Uterus (tissue), 4 donors: ENCODE results near the gene KCNN3. TPM values are rescaled to one million over a fixed set of nuclear protein-coding genes. Genes with fewer than 3 reads are reported as not detected.

Experiments used
- DNase-seq, 2 donors: peaks; one replicate each; pipeline ENCODE4 v3.0.0-alpha.2; 2019 to 2020
- H3K27ac ChIP-seq, 2 donors: fragments of 200-600 bp; sonication (generic); 1 replicate in 1 of 2; 2 replicates in 1 of 2; pipeline ENCODE4 v1.5.1; 2016 to 2018
- H3K27me3 ChIP-seq, 2 donors: fragments of 200-600 bp; sonication (generic); one replicate each; pipeline ENCODE4 v1.5.1; 2018 to 2019; ENCODE audit warnings: control low read depth in 1 of 2
- H3K36me3 ChIP-seq, 2 donors: fragments of 200-600 bp; sonication (generic); one replicate each; pipeline ENCODE4 v1.5.1; 2019; ENCODE audit warnings: control low read depth in 1 of 2
- H3K4me1 ChIP-seq, 2 donors: fragments of 200-600 bp; sonication (generic); one replicate each; pipeline ENCODE4 v1.5.1; 2018 to 2019; ENCODE audit warnings: control low read depth in 1 of 2
- H3K4me3 ChIP-seq, 2 donors: fragments of 200-600 bp; sonication (generic); 1 replicate in 1 of 2; 2 replicates in 1 of 2; pipeline ENCODE4 v1.5.1; 2018 to 2019; ENCODE audit warnings: mild to moderate bottlenecking in 1 of 2
- H3K9me3 ChIP-seq, 2 donors: fragments of 200-600 bp; sonication (generic); one replicate each; pipeline ENCODE4 v1.5.1; 2019; ENCODE audit warnings: control low read depth in 1 of 2
- CTCF ChIP-seq, 4 experiments: fragments of 200-600 bp in 2 of 4; fragments of 450-650 bp in 2 of 4; sonication (generic) in 2 of 4; IDR thresholded peaks; one replicate each; pipeline ENCODE4 v1.5.1; 2016 to 2019; ENCODE audit warnings: antibody characterized with exemption in 4 of 4, mild to moderate bottlenecking in 2 of 4, moderate library complexity in 1 of 4
- POLR2A ChIP-seq, 2 donors: fragments of 450-650 bp; IDR thresholded peaks; one replicate each; pipeline ENCODE4 v1.6.1; 2016; ENCODE audit warnings: antibody characterized with exemption in 2 of 2, mild to moderate bottlenecking in 1 of 2, moderate library complexity in 1 of 2
- intact Hi-C: fragments of 100-400 bp; cut with DNase I; formaldehyde crosslinking; loops from one replicate; pipeline ENCODE4 v1.15.1; 2023; ENCODE audit warnings: low total_unique reads
- total RNA-seq, 4 donors: library from RNA; depleted of rRNA in 3 of 4; stranded (reverse); fragments of >200 nt in 3 of 4; gene quantifications; one replicate each; pipeline versions ENCODE4 v1.1.0 to v1.2.4, GENCODE V29; 2014 to 2023
- donor health status: DM: yes; HTN: yes; CAD: no.

Gene KCNN3
- total RNA-seq, 4 donors from 2014 or later, result 7.1 to 35.5 (median 12.1) TPM

DNA sequence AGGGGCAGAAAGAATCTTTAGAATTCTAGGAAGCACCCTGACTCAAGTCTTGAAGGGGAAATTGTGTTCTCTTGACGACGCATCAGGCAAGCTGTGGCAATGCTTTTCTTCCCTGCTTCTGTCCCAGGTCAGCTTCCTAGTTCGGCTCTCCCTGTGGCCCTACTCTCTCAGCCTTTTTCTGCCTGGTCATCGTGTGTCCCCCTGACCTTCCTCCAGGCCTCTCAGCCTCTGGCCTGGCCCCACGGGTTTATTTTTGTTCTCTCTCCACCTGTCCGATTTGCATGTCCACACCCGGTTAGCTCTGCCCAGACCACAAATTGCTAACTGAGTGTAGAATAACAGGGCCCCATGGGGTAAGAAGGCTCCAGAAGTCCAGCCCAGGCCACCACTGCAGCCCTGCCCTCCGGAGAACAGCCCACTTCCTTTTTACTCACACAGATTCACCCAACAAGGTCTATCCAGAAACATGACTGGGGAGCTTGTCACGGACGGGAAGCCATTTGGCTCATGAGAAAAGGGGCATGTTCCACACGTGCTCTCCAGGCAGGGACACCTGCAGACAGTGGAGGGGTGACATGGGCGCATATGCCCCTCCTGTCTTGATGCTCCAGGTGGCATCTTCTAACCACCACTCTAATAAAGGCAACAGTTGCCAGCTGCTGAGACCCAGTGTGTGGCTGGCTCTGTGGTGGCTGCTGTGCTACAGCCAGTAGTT, 9.8 kb downstream of the KCNN3 start:
- Histone ChIP-seq H3K27ac (no peak overlapping the region), H3K4me3 (no peak overlapping the region), H3K27me3 (no peaks in the 10 kb centered on the region), H3K4me1 (no peaks in the 10 kb centered on the region), H3K36me3 (no peaks in the 10 kb centered on the region), H3K9me3 (no peaks in the 10 kb centered on the region)
- no peak for DNase-seq
- no peak for TF ChIP-seq CTCF (IDR thresholded peaks at IDR 0.05)
- no peak for TF ChIP-seq POLR2A (IDR thresholded peaks at IDR 0.05)
- intact Hi-C loops, result no loop called here

DNA sequence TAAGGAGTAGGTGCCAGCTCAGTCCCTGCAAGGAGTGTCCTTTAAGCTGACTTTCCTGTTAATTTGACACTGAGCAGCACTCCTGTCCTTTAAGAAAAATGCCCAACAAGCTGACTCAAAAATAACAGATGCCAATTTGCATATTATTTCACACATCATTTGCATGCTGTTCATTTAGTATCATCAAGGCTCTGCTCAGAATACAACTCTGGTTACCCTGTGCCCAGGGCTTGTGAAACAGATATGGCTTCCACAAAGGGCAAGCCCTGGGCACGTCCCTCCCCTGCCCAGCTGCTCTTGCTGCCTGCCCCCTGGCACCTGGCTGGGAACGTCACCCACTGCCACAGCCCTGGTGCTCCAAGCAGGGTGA, 10.3 kb downstream of the KCNN3 start:
- Histone ChIP-seq H3K4me3 (no peak overlapping the region), H3K9me3 (no peaks in the 10 kb centered on the region), H3K27me3 (no peaks in the 10 kb centered on the region), H3K27ac (no peak overlapping the region), H3K36me3 (no peaks in the 10 kb centered on the region), H3K4me1 (no peaks in the 10 kb centered on the region)
- DNase-seq, result no peak
- intact Hi-C loops, result no loop called here
- TF ChIP-seq CTCF (IDR thresholded peaks at IDR 0.05), result no peak
- no peak for TF ChIP-seq POLR2A (IDR thresholded peaks at IDR 0.05)

GRCh38 chr1:154859151-154859785, 10.8 kb downstream of the KCNN3 start:
- Histone ChIP-seq H3K27me3 (no peaks in the 10 kb centered on the region), H3K9me3 (no peaks in the 10 kb centered on the region), H3K36me3 (no peaks in the 10 kb centered on the region), H3K4me1 (no peaks in the 10 kb centered on the region), H3K4me3 (no peak overlapping the region), H3K27ac (no peak overlapping the region)
- intact Hi-C loops, result no loop called here
- DNase-seq, result no peak
- TF ChIP-seq POLR2A (IDR thresholded peaks at IDR 0.05) (no peak), CTCF (IDR thresholded peaks at IDR 0.05) (no peak)

GRCh38 chr1:154857441-154858215, 12.5 kb downstream of the KCNN3 start:
- no peaks in the 10 kb centered on the region for H3K36me3 ChIP-seq
- H3K9me3 ChIP-seq, result no peaks in the 10 kb centered on the region
- H3K27me3 ChIP-seq, result no peaks in the 10 kb centered on the region
- no peak for TF ChIP-seq CTCF (IDR thresholded peaks at IDR 0.05)
- no peak for TF ChIP-seq POLR2A (IDR thresholded peaks at IDR 0.05)
- H3K4me1 ChIP-seq, result no peaks in the 10 kb centered on the region
- intact Hi-C loops, result no loop called here
- no peak overlapping the region for H3K27ac ChIP-seq
- no peak overlapping the region for H3K4me3 ChIP-seq
- DNase-seq, result no peak

GRCh38 chr1:154857022-154857421, 13.1 kb downstream of the KCNN3 start:
- TF ChIP-seq POLR2A (IDR thresholded peaks at IDR 0.05), result no peak
- TF ChIP-seq CTCF (IDR thresholded peaks at IDR 0.05), result no peak
- Histone ChIP-seq H3K9me3 (no peaks in the 10 kb centered on the region), H3K27ac (no peak overlapping the region), H3K36me3 (no peaks in the 10 kb centered on the region), H3K4me1 (no peaks in the 10 kb centered on the region), H3K27me3 (no peaks in the 10 kb centered on the region), H3K4me3 (no peak overlapping the region)
- DNase-seq, result no peak
- intact Hi-C loops, result no loop called here
